Endothelial cell of umbilical vein (primary cell): ENCODE results near the gene CCP110. TPM values are rescaled to one million over a fixed set of nuclear protein-coding genes. Genes with fewer than 3 reads are reported as not detected.

Experiments used
- BruUV-seq: library from RNA; stranded (reverse); fragments of 400-500 nt; replicated peaks from 2 replicates; lab custom pipeline; 2021; lab: Mats Ljungman, UMichigan
- CTCF ChIA-PET: fragments of 300-600, 350-600 bp; sonication (Branson Sonifier 250); formaldehyde crosslinking; loops from one replicate; lab custom pipeline; 2021; ENCODE audit warnings: antibody characterized with exemption, inconsistent platforms; lab: Charles Lee
- POLR2A ChIA-PET: fragments of 300-600, 350-600 bp; sonication (Branson Sonifier 250); formaldehyde crosslinking; loops from one replicate; lab custom pipeline; 2021; ENCODE audit warnings: antibody characterized with exemption, inconsistent platforms; lab: Charles Lee
- DNase-seq: peaks from one replicate; pipeline ENCODE4 v3.0.0-alpha.2; 2011; ENCODE audit warnings: low read depth, low spot score
- FAIRE-seq: peaks from 2 replicates; lab custom pipeline; 2011; peaks lifted over from hg19 to GRCh38; lab: Jason Lieb, UNC
- H2AFZ ChIP-seq: 2 replicates; pipeline ENCODE4 v1.6.0; 2012; ENCODE audit warnings: low read depth, low read length, control low read depth, inconsistent platforms
- H3K27ac ChIP-seq: 2 replicates; pipeline ENCODE4 v1.5.1; 2011; ENCODE audit warnings: low read depth, mild to moderate bottlenecking, control low read depth, low read length, moderate library complexity; ENCODE audit not compliant: insufficient read depth
- H3K27me3 ChIP-seq, 2 experiments: 2 replicates each; pipeline versions ENCODE4 v1.6.0 to v1.6.1; 2011; ENCODE audit warnings: low read length in 2 of 2, mixed read lengths in 1 of 2; ENCODE audit not compliant: control insufficient read depth in 2 of 2, insufficient read depth in 2 of 2
- H3K36me3 ChIP-seq, 2 experiments: 2 replicates in 1 of 2; 3 replicates in 1 of 2; pipeline ENCODE4 v1.5.1; 2011; ENCODE audit warnings: low read length in 2 of 2, mild to moderate bottlenecking in 1 of 2, moderate library complexity in 1 of 2; ENCODE audit not compliant: control insufficient read depth in 2 of 2, insufficient read depth in 2 of 2; ENCODE audit errors: extremely low read depth in 1 of 2
- H3K4me1 ChIP-seq: 3 replicates; pipeline ENCODE4 v1.5.1; 2011; ENCODE audit warnings: mild to moderate bottlenecking, low read length; ENCODE audit not compliant: control insufficient read depth, insufficient read depth; ENCODE audit errors: extremely low read depth
- H3K4me2 ChIP-seq: 2 replicates; pipeline ENCODE4 v1.6.1; 2011; ENCODE audit warnings: low read length, control low read depth, mixed read lengths; ENCODE audit not compliant: insufficient read depth
- H3K4me3 ChIP-seq, 3 experiments: fragments of 200-600 bp in 1 of 3; sonication (generic), shearing (Covaris generic) in 1 of 3; replicated peaks in 1 of 3; 2 replicates each; pipeline ENCODE4 v1.5.1; 2011 to 2016; ENCODE audit warnings: control low read depth in 3 of 3, low read length in 3 of 3, mild to moderate bottlenecking in 2 of 3, inconsistent platforms in 1 of 3, low read depth in 1 of 3, moderate library complexity in 1 of 3; ENCODE audit not compliant: insufficient read depth in 1 of 3
- H3K79me2 ChIP-seq: 2 replicates; pipeline ENCODE4 v1.6.0; 2012; ENCODE audit warnings: low read length, inconsistent platforms; ENCODE audit not compliant: control insufficient read depth, insufficient read depth
- H3K9ac ChIP-seq: replicated peaks from 2 replicates; pipeline ENCODE3; 2011; ENCODE audit warnings: low read length, control low read depth; ENCODE audit not compliant: insufficient read depth; ENCODE audit errors: extremely low read depth
- H3K9me1 ChIP-seq: replicated peaks from 3 replicates; pipeline ENCODE4 v1.6.0; 2011; ENCODE audit warnings: mild to moderate bottlenecking, low read length; ENCODE audit not compliant: control insufficient read depth, insufficient read depth; ENCODE audit errors: extremely low read depth
- H3K9me3 ChIP-seq: replicated peaks from 2 replicates; pipeline ENCODE4 v1.5.1; 2012; ENCODE audit warnings: low read length, inconsistent platforms; ENCODE audit not compliant: control insufficient read depth, insufficient read depth
- H4K20me1 ChIP-seq: replicated peaks from 2 replicates; pipeline ENCODE3; 2011; ENCODE audit warnings: mild to moderate bottlenecking, low read length; ENCODE audit not compliant: control insufficient read depth, insufficient read depth; ENCODE audit errors: extremely low read depth
- CTCF ChIP-seq, 2 donors: IDR thresholded peaks; 1 replicate in 1 of 2; 2 replicates in 1 of 2; pipeline ENCODE4 v1.5.1; 2011; ENCODE audit warnings: low read length in 2 of 2, mild to moderate bottlenecking in 2 of 2, moderate library complexity in 2 of 2, control low read depth in 1 of 2, inconsistent platforms in 1 of 2, low read depth in 1 of 2; ENCODE audit not compliant: insufficient read depth in 1 of 2; ENCODE audit errors: extremely low read depth in 1 of 2
- EZH2 ChIP-seq: IDR thresholded peaks from 2 replicates; pipeline ENCODE4 v1.6.1; 2012; ENCODE audit warnings: borderline replicate concordance, low read depth, mild to moderate bottlenecking, moderate library complexity, low read length, inconsistent platforms; ENCODE audit not compliant: severe bottlenecking
- FOS ChIP-seq: IDR thresholded peaks from 2 replicates; pipeline ENCODE4 v1.6.1; 2011; ENCODE audit warnings: mild to moderate bottlenecking, low read length, moderate library complexity, borderline replicate concordance; ENCODE audit not compliant: insufficient read depth
- GATA2 ChIP-seq: IDR thresholded peaks from 2 replicates; pipeline ENCODE4 v1.7.0; 2011; ENCODE audit warnings: low read depth, mild to moderate bottlenecking, moderate library complexity, mixed read lengths, low read length; ENCODE audit not compliant: insufficient read length, insufficient read depth
- JUN ChIP-seq: IDR thresholded peaks from 2 replicates; pipeline ENCODE4 v1.6.1; 2011; ENCODE audit warnings: borderline replicate concordance, low read depth; ENCODE audit not compliant: insufficient read length, insufficient read depth
- MAX ChIP-seq: IDR thresholded peaks from 2 replicates; pipeline ENCODE4 v1.6.1; 2011; ENCODE audit not compliant: insufficient read depth, insufficient read length
- MYC ChIP-seq: IDR thresholded peaks from one replicate; pipeline ENCODE4 v1.6.1; 2011; ENCODE audit warnings: mild to moderate bottlenecking, low read depth, low read length
- POLR2A ChIP-seq: IDR thresholded peaks from 2 replicates; pipeline ENCODE4 v1.6.1; 2012; ENCODE audit warnings: low read depth, mild to moderate bottlenecking, control low read depth, low read length
- POLR2AphosphoS5 ChIP-seq: IDR thresholded peaks from 2 replicates; pipeline ENCODE4 v1.6.1; 2012; ENCODE audit warnings: low read depth, mild to moderate bottlenecking, control low read depth, low read length, moderate library complexity; ENCODE audit not compliant: insufficient read depth
- dilution Hi-C: fragments of 300-500 bp; cut with MboI; formaldehyde crosslinking; loops from one replicate; pipeline ENCODE4 v1.15.0; 2019; ENCODE audit warnings: low sequenced_read_pairs; ENCODE audit not compliant: extremely low pct_ligation_motif_present
- intact Hi-C: fragments of 100-400 bp; cut with micrococcal nuclease; formaldehyde crosslinking; loops from one replicate; pipeline ENCODE4 v1.10.0; 2022
- polyA plus RNA-seq, 4 experiments: library from polyadenylated mRNA; depleted of rRNA in 3 of 4; stranded (reverse) in 3 of 4; unstranded in 1 of 4; fragments of >200 nt; gene quantifications; 2 replicates each; pipeline versions ENCODE4 v1.2.1 to v1.2.3, GENCODE V29; 2011 to 2012; ENCODE audit warnings: missing spikeins in 1 of 4
- total RNA-seq: library from RNA; stranded (reverse); gene quantifications from 2 replicates; pipeline ENCODE4 v1.2.3, GENCODE V29; 2021

Gene CCP110
- total and polyA plus RNA-seq, 2 donors (not counting 3 experiments of a cell fraction or from before 2014, with no cell fraction given): 3.7 to 16.5 TPM

GRCh38 chr16:19497176-19497575 lies 26.6 kb upstream of the CCP110 start:
- TF ChIP-seq POLR2AphosphoS5 (no peak), CTCF (IDR thresholded peaks at IDR 0.05; ENCODE audit: extremely low read depth in 1 of 2, insufficient read depth in 1 of 2, low read depth in 1 of 2, low read length in 2 of 2) (no peak), FOS (no peak), EZH2 (no peak), MYC (no peak), POLR2A (no peak), JUN (no peak)
- intact Hi-C loops (no loop called here), dilution Hi-C loops (no loop called here)
- Histone ChIP-seq H3K27ac (no peak overlapping the region), H4K20me1 (no peaks in the 10 kb centered on the region), H3K27me3 (no peaks in the 10 kb centered on the region), H3K4me3 (no peak overlapping the region), H3K4me2 (no peak overlapping the region), H2AFZ (no peak overlapping the region), H3K36me3 (peaks cover 0 to 2% of the 10 kb centered on the region in 2 experiments), H3K79me2 (no peaks in the 10 kb centered on the region), H3K9me3 (no peaks in the 10 kb centered on the region), H3K9ac (no peak overlapping the region), H3K4me1 (no peaks in the 10 kb centered on the region), H3K9me1 (no peaks in the 10 kb centered on the region)
- FAIRE-seq (no peak), DNase-seq (no peak)
- POLR2A ChIA-PET: no interaction called here
- CTCF ChIA-PET: no interaction called here
- no TSS peak for BruUV-seq

- Histone ChIP-seq H3K79me2 (no peaks in the 10 kb centered on the region), H4K20me1 (no peaks in the 10 kb centered on the region), H3K4me1 (no peaks in the 10 kb centered on the region), H3K4me2 (no peak overlapping the region), H3K4me3 (no peak overlapping the region), H3K9ac (no peak overlapping the region), H3K9me3 (no peaks in the 10 kb centered on the region), H2AFZ (no peak overlapping the region), H3K27ac (no peak overlapping the region), H3K27me3 (no peaks in the 10 kb centered on the region), H3K36me3 (peaks cover 0 to 9% of the 10 kb centered on the region in 2 experiments), H3K9me1 (no peaks in the 10 kb centered on the region)
- dilution Hi-C loops: no loop called here
- FAIRE-seq (no peak), DNase-seq (no peak)
- no TSS peak for BruUV-seq
- intact Hi-C loops: no loop called here
- CTCF ChIA-PET: no interaction called here
- POLR2A ChIA-PET: no interaction called here
- TF ChIP-seq JUN: no peak
- TF ChIP-seq MAX: no peak
- TF ChIP-seq FOS: no peak
- no peak for TF ChIP-seq POLR2A
- no peak for TF ChIP-seq POLR2AphosphoS5
- TF ChIP-seq GATA2: no peak
- TF ChIP-seq EZH2: no peak
Observed at GRCh38 chr16:19499006-19499405, 24.7 kb upstream of the CCP110 start.
